Stimulated activated CD4-positive, alpha-beta T cell treated with anti-CD3 and anti-CD28 coated beads, TNF-alpha, amount 100 ng/mL, for 4 hours (primary cell): ENCODE measurements around the gene TRIML1.
"Not testable (repeated sequence)": the region's sequence is repeated elsewhere in the genome, so short reads cannot be mapped to it uniquely, and the experiment has no call there.

Experiments used
- DNase-seq, 3 experiments: peaks; one replicate each; pipeline ENCODE4 v3.0.0-alpha.2; 2020; ENCODE audit warnings: low read depth in 3 of 3

The TRIML1 gene

DNA sequence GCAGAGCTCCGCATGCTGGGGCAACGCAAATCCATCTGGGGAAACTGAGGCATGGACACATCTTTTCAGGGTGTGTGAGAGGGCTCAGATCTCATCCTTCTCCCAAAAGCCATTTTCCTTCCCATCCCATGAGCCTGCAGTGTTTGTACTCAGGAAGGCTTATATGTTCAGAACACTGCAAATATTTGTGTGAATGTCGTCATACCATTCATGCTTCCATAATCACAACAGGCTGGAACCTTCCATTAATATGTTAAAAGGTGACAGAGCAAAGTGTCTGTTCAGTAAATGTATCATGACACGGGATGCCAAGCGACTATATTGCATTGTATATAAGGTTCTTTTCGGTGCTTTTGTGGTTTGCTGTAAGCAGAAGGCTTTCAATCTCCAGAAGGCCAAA, 8.5 kb downstream of the TRIML1 start:
- no peak for DNase-seq

- DNase-seq, result no peak
These were observed 15.6 kb downstream of the TRIML1 start for GRCh38 chr4:188154668-188155405.

- DNase-seq, result no peak
These were observed 19.1 kb downstream of the TRIML1 start for GRCh38 chr4:188158336-188158735.

- not testable (repeated sequence) for DNase-seq
These were observed 20.4 kb downstream of the TRIML1 start for GRCh38 chr4:188159513-188160226.

DNA sequence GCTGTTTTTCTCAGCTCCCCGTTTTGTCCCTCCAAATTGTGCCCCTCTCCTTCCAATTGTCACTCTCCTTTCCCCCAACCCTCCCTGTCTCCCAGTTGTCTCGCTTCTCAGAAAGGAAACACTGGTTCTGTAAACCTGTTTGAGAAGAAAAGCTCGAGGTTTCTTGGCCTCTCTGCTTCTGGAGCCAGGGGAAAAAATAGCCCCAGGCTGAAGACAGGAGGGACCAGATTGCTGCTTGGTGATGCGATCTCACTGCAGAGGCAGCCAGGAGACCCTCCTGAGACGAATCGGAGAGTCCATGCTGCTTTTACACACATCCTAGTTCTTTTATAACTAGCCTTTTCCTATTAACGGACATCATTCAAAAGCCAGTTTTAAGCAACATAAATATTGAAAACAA, 21.2 kb downstream of the TRIML1 start:
- no peak for DNase-seq

- no peak for DNase-seq
These were observed 21.9 kb downstream of the TRIML1 start for GRCh38 chr4:188161167-188161566.

DNA sequence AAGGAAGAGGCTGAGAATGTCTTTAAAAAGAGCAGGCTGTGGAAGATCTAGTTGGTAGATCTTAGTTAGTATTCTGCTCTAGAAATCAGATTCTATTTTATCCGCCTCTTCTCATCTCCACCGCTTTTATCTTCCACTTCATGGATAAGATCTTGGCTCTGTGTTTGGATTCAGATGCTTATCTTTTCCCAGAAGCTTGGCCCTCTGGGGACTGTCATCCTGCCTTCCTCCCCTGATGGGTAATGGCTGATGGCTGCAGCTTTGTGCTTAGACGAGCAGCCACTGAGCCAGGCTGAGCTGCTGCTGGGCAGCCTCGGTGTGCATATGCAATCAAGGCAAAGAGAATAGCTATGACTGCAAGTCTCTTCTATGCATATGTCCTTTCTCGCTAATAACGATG, 23.5 kb downstream of the TRIML1 start:
- no peak for DNase-seq

- no peak for DNase-seq
These were observed 29.6 kb downstream of the TRIML1 start for GRCh38 chr4:188168726-188169373.

- DNase-seq, result no peak
These were observed 32.3 kb downstream of the TRIML1 start for GRCh38 chr4:188171551-188171950.

- no peak for DNase-seq
These were observed 36.0 kb downstream of the TRIML1 start for GRCh38 chr4:188175288-188175687.

- no peak for DNase-seq
These were observed 38.9 kb downstream of the TRIML1 start for GRCh38 chr4:188177997-188178675.

GRCh38 chr4:188178806-188179205, 39.6 kb downstream of the TRIML1 start:
- no peak for DNase-seq

GRCh38 chr4:188187106-188187505, 47.9 kb downstream of the TRIML1 start:
- no peak for DNase-seq

DNA sequence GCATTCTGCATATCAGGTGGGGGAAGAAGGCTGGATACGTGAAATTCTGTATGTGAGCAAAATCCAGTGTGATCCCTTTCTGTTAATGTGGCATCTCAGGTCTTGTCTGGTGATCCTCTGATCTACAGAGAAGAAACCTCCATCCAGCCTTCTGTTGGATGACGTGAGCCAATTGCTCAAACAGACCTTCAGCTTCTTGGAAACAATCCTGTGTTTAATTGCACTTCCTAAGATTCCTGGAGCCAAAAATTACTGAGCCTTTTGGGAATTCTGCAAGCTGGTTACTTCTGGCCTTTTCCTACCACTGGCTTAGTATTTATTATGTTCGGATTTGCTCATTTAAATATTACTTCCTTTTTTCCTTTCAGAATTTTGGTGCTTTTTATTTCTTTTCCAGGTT, 51.2 kb downstream of the TRIML1 start:
- DNase-seq, result no peak

DNA sequence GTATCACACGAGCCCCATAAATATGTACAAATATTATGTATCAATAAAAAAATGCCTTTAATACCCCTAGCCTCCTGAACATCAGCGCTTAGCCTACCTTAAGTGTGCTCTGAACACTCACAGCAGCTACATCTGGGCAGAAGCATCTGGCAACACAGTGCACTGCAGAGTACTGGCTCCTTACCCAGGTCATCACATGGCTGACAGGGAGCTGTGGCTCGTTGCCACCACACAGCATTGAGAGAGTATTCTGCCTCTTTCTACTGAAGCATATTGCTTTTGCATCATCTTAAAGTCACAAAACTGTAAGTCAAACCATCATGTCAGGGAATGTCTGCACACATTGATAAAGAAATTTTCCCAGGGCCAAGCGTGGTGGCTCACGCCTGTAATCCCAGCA, 55.2 kb downstream of the TRIML1 start:
- no peak for DNase-seq

- DNase-seq, result no peak
These were observed 56.2 kb downstream of the TRIML1 start for GRCh38 chr4:188195389-188195985.

DNA sequence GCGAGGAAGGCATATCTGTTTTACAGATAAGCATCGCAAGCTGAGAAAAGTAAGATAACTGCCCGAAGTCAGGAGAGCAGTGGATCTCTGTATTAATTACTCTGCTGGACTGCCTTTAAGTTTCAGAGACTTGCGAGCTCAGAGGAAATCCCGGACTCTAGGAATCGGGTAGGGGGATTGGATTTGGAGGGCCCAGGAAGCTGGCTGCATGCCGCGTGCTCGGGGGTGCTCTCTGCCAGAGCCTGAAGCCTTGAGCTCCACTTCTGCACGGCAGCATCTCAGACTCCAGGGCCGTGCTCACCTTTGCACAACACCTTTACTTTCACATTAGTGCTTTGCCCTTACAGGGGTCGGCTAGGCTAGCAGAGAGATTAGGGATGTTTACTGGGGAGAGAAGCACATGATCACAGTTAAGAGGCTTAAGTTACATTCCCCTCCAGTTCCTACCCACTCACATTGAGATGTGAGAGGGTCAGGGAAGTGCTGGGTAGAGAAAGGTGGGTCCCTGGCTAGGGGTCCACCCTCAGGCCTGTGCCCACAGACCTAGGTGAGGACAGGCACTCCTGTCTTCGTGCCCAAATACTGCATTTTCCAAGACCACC, 57.0 kb downstream of the TRIML1 start:
- no peak for DNase-seq
